HG03108 (cell line): ENCODE data around the gene FRMD4A.
A peak's percentile ranks its signal among the peaks of the same experiment; 100 is the strongest.

Source experiments
- ATAC-seq: cut with Tn5 transposase; IDR thresholded peaks from one replicate; pipeline ENCODE4 v1.9.1; 2021; ENCODE audit warnings: moderate library complexity; ENCODE audit not compliant: unreplicated experiment

The FRMD4A gene

GRCh38 chr10:13693783-13694700 is 636.7 kb downstream of the FRMD4A start:
- no peak for ATAC-seq

GRCh38 chr10:13690281-13690825 is 640.4 kb downstream of the FRMD4A start:
- peak; percentile 74 for ATAC-seq

GRCh38 chr10:13686331-13686752 is 644.4 kb downstream of the FRMD4A start:
- ATAC-seq, result no peak

- no peak for ATAC-seq
Measured at GRCh38 chr10:13685885-13686284, 644.8 kb downstream of the FRMD4A start.

GRCh38 chr10:13684806-13685482 is 645.8 kb downstream of the FRMD4A start:
- ATAC-seq, result no peak

- ATAC-seq, result no peak
Measured at GRCh38 chr10:13684252-13684791, 646.4 kb downstream of the FRMD4A start.

GRCh38 chr10:13683017-13683416 is 647.7 kb downstream of the FRMD4A start:
- ATAC-seq, result no peak

- no peak for ATAC-seq
Measured at GRCh38 chr10:13681960-13682359, 648.8 kb downstream of the FRMD4A start.

- no peak for ATAC-seq
Measured at GRCh38 chr10:13681528-13681927, 649.2 kb downstream of the FRMD4A start.

GRCh38 chr10:13681095-13681494 is 649.6 kb downstream of the FRMD4A start:
- no peak for ATAC-seq

- no peak for ATAC-seq
Measured at GRCh38 chr10:13678101-13678843, 652.5 kb downstream of the FRMD4A start.

- no peak for ATAC-seq
Measured at GRCh38 chr10:13674645-13675588, 655.8 kb downstream of the FRMD4A start.

GRCh38 chr10:13673156-13673555 is 657.6 kb downstream of the FRMD4A start:
- ATAC-seq, result no peak

- no peak for ATAC-seq
Measured at GRCh38 chr10:13672548-13672947, 658.2 kb downstream of the FRMD4A start.

GRCh38 chr10:13671904-13672303 is 658.8 kb downstream of the FRMD4A start:
- ATAC-seq, result no peak

- no peak for ATAC-seq
Measured at GRCh38 chr10:13670311-13670710, 660.4 kb downstream of the FRMD4A start.

GRCh38 chr10:13669901-13670300 is 660.8 kb downstream of the FRMD4A start:
- no peak for ATAC-seq

- no peak for ATAC-seq
Measured at GRCh38 chr10:13669182-13669855, 661.4 kb downstream of the FRMD4A start.

GRCh38 chr10:13668126-13668525 is 662.6 kb downstream of the FRMD4A start:
- ATAC-seq, result no peak
